ENCODE data around the gene RASSF7. TPM values are rescaled to one million over a fixed set of nuclear protein-coding genes. Genes with fewer than 3 reads are reported as not detected.

Gene RASSF7
- total RNA-seq, 1 experiment from 2014 or later = 17.5 TPM

- DNase-seq (ENCODE audit: low read depth) = no peak
These were observed 47.3 kb downstream of the RASSF7 start for GRCh38 chr11:607971-608659.

- DNase-seq (ENCODE audit: low read depth) = no peak
These were observed 48.1 kb downstream of the RASSF7 start for GRCh38 chr11:608791-609251.

GRCh38 chr11:609341-609811 is 48.6 kb downstream of the RASSF7 start:
- no peak for DNase-seq (ENCODE audit: low read depth)

- DNase-seq (ENCODE audit: low read depth) = no peak
These were observed 49.5 kb downstream of the RASSF7 start for GRCh38 chr11:610146-610801.

GRCh38 chr11:611001-611996 is 50.5 kb downstream of the RASSF7 start:
- no peak for DNase-seq (ENCODE audit: low read depth)

- DNase-seq (ENCODE audit: low read depth) = no peak
These were observed 51.6 kb downstream of the RASSF7 start for GRCh38 chr11:612201-612960.

GRCh38 chr11:612961-613300 is 52.2 kb downstream of the RASSF7 start:
- DNase-seq (ENCODE audit: low read depth) = no peak

- DNase-seq (ENCODE audit: low read depth) = no peak
These were observed 52.7 kb downstream of the RASSF7 start for GRCh38 chr11:613369-613968.

Small RNAs within 50 kb of the gene (small RNA-seq; reads per million reads assigned to genes)
- 15.8 reads per million, percentile 92 among the genes with 10 or more reads in this experiment for gene MIR210

Other genes with a start within 250 kb of the RASSF7 start
- 4.6 and 5.4 TPM in 2 replicates for gene IFITM1, start 246.9 kb upstream of the RASSF7 start, total RNA-seq (2014; rRNA removed; shearing (Covaris generic))
- 67.9 and 180 TPM in 2 replicates for gene IFITM3, start 240.1 kb upstream of the RASSF7 start, total RNA-seq (2014; rRNA removed; shearing (Covaris generic))
- 3.0 and 8.1 TPM in 2 replicates for gene B4GALNT4, start 191.5 kb upstream of the RASSF7 start, total RNA-seq (2014; rRNA removed; shearing (Covaris generic))
- 12.0 and 13.1 TPM in 2 replicates for gene PKP3, start 166.8 kb upstream of the RASSF7 start, total RNA-seq (2014; rRNA removed; shearing (Covaris generic))
- gene SIGIRR, start 146.0 kb upstream of the RASSF7 start, total RNA-seq (2014; rRNA removed; shearing (Covaris generic)) = 17.1 and 20.9 TPM in 2 replicates
- not detected in 2 replicates for gene ANO9, start 119.0 kb upstream of the RASSF7 start, total RNA-seq (2014; rRNA removed; shearing (Covaris generic))
- 24.7 and 29.7 TPM in 2 replicates for gene PTDSS2, start 110.7 kb upstream of the RASSF7 start, total RNA-seq (2014; rRNA removed; shearing (Covaris generic))
- 218 and 240 TPM in 2 replicates for gene RNH1, start 53.7 kb upstream of the RASSF7 start, total RNA-seq (2014; rRNA removed; shearing (Covaris generic))
- gene HRAS, start 25.4 kb upstream of the RASSF7 start, total RNA-seq (2014; rRNA removed; shearing (Covaris generic)) = 89.6 and 93.9 TPM in 2 replicates
- not detected in 2 replicates for gene LRRC56, start 23.4 kb upstream of the RASSF7 start, total RNA-seq (2014; rRNA removed; shearing (Covaris generic))
- gene LMNTD2, start 232 bp upstream of the RASSF7 start, total RNA-seq (2014; rRNA removed; shearing (Covaris generic)) = 0.08 TPM in 1 of 2 replicates, not detected in the other
- gene PHRF1, start 15.5 kb downstream of the RASSF7 start, total RNA-seq (2014; rRNA removed; shearing (Covaris generic)) = 37.0 and 40.5 TPM in 2 replicates
- gene IRF7, start 55.0 kb downstream of the RASSF7 start, total RNA-seq (2014; rRNA removed; shearing (Covaris generic)) = not detected in 2 replicates
- not detected in 2 replicates for gene CDHR5, start 64.0 kb downstream of the RASSF7 start, total RNA-seq (2014; rRNA removed; shearing (Covaris generic))
- gene SCT, start 66.2 kb downstream of the RASSF7 start, total RNA-seq (2014; rRNA removed; shearing (Covaris generic)) = not detected in 2 replicates
- gene DRD4, start 76.3 kb downstream of the RASSF7 start, total RNA-seq (2014; rRNA removed; shearing (Covaris generic)) = 0.31 and 0.50 TPM in 2 replicates
- gene DEAF1, start 134.3 kb downstream of the RASSF7 start, total RNA-seq (2014; rRNA removed; shearing (Covaris generic)) = 64.5 and 75.0 TPM in 2 replicates
- 23.6 and 27.9 TPM in 2 replicates for gene TMEM80, start 134.8 kb downstream of the RASSF7 start, total RNA-seq (2014; rRNA removed; shearing (Covaris generic))
- 38.3 and 42.6 TPM in 2 replicates for gene EPS8L2, start 145.3 kb downstream of the RASSF7 start, total RNA-seq (2014; rRNA removed; shearing (Covaris generic))
- 235 and 266 TPM in 2 replicates for gene TALDO1, start 186.5 kb downstream of the RASSF7 start, total RNA-seq (2014; rRNA removed; shearing (Covaris generic))
- 19.6 and 27.6 TPM in 2 replicates for gene GATD1, start 216.5 kb downstream of the RASSF7 start, total RNA-seq (2014; rRNA removed; shearing (Covaris generic))
- 0.53 and 1.0 TPM in 2 replicates for gene CEND1, start 229.1 kb downstream of the RASSF7 start, total RNA-seq (2014; rRNA removed; shearing (Covaris generic))
- gene SLC25A22, start 237.3 kb downstream of the RASSF7 start, total RNA-seq (2014; rRNA removed; shearing (Covaris generic)) = 33.9 and 47.5 TPM in 2 replicates
- gene PIDD1, start 244.3 kb downstream of the RASSF7 start, total RNA-seq (2014; rRNA removed; shearing (Covaris generic)) = 7.4 and 12.3 TPM in 2 replicates
- 1,130 and 1,145 TPM in 2 replicates for gene RPLP2, start 249.0 kb downstream of the RASSF7 start, total RNA-seq (2014; rRNA removed; shearing (Covaris generic))